ENCODE results near the gene SCD5. TPM values are rescaled to one million over a fixed set of nuclear protein-coding genes. Genes with fewer than 3 reads are reported as not detected.
A peak's percentile ranks its signal among the peaks of the same experiment; 100 is the strongest.

SCD5 gene
- total RNA-seq, 1 donor from 2014 or later, result 5.1 TPM

DNA sequence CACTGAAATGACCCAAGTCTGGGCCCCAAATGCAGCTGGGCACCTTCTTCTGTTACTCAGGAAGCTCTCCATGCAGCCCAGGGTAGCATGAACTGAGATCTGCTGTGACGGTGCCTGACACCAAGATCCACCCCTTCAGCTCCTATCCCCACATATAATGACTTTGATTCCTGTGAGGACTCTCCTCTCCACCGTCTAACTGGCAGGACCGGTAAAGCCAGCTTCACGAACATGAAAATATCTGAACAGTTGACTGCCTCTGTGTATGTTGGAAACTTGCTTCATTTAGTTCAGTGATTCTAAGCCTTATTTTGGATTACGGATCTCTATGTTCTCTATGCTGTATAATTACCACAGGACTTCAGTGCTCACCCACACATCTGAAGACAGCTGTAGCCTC lies 121.3 kb downstream of the SCD5 start:
- DNase-seq (ENCODE audit: missing footprints) (no peak), ATAC-seq (no peak)
- intact Hi-C loops (cut with DNase I), result no loop called here

DNA sequence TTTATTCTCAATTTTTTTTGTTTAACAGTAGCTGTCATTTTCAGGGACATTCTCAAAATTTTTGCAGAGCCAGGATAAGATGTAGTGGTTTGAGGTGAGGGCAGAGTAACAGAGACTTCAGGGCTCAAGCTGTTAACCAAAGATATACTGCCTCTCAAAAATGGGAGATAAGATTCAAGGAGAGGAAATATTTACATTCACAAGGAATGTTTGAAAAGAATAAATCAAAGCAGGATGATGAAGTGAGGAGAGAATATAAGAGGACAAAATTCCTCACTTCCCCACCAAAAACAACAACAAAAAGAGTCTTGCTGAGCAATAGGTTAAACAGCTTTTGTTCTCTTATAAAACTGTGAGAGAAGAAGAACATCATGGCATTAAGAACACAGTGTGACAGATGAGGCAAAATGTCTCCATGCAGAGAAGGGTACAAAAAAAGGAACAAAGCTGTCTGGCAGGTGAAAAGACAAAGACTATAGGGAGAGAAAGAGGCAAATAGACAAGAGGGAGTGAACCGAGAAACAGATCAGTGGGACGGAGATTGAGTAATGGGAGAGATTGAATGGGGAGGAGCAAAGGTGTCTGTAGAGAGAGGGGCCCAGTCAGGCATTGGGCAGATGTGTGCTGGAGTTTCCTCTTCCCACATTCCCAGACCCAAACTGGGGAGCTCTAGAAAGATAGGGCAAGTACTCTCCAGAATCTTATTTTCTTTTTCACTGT lies 130.7 kb downstream of the SCD5 start:
- DNase-seq (ENCODE audit: missing footprints) (no peak), ATAC-seq (no peak)
- intact Hi-C loops (cut with DNase I), result no loop called here

DNA sequence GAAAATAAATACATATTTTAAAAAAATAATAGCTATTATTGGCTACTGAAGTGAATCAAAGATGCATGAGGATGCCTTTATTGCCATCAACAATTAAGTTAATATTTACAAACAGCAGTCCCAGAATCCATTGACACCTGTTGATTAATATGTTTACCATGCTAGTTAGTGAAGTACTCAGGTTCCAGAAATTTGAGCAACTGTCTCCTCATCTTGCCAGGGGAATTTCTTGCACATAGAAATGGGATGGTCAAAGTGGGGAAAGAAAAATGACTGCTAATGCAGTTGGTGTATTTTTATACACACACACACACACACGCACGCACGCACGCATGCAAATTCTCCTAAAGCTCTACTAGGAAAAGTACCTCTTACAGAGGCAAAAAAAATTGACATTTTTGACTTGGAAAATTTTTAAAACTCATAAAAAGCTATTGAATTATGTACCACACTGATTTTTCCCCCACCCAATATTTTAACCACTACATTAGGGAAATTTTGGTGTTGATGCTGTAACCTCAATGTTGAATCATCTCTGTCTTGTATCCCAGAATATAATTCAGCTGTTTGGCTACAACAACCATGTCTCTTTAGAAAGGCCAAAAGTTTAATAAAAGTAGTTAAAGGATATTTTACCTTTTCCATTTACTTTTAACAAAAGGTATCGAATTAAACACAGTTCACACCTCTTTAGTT lies 131.5 kb downstream of the SCD5 start:
- intact Hi-C loops (cut with DNase I), result no loop called here
- DNase-seq (ENCODE audit: missing footprints) (no peak), ATAC-seq (no peak)

DNA sequence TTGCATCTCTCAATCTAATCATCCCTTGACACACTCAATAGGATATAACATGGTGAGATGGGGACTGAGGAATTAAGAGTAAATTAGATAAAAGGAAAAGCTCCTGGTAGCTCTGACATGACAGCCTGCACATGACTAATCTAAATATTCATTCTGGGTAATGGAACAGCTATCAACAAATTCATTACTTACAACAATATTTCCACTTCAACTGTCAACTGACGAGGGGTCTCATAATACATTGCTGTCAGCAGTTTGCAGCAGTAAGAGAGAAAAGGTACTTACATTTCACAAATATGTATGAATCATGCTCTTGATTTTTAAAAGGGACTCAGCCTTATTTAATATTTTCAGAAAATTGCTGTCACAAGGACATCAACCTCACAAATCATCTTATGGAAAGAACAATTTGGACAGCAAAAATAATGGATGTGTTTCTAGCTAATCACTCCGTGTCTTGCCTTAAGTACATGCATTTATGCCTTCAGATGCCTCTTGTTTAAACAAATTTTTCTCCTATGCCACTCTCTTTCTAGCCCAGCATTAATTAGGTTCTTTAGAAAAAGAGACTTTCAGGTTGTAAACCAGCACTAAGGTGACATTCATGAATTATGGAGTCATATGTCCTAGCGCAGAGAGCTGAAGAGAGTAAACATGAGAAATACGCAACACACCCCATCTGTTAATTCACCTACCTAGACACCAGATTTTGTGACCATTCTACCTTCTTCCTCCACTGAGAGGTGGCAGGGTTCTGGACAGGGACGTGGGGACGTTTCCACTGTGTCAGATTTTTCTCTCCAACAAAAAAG lies 137.2 kb downstream of the SCD5 start:
- DNase-seq (ENCODE audit: missing footprints) (no peak), ATAC-seq (no peak)
- intact Hi-C loops (cut with DNase I), result no loop called here

DNA sequence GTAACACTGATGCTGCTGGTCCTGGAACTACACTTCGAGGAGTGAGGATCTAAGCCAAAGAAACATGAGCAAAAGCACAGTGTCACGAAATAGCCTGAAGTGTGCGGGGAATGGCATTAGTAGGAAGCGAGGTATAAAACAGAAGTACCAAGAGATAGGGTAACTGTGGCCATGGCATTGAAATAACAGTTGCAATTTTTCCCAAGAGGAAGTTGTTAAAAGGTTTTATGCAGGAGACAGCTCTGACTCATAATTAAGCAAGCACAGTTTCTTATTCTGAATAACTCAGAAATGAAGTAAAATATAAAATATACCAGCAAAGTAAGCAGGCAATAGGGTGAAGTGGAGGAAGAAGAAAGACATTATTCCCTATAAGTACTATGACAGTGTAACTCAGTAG lies 146.5 kb downstream of the SCD5 start:
- intact Hi-C loops (cut with DNase I), result no loop called here
- DNase-seq (ENCODE audit: missing footprints) (no peak), ATAC-seq (no peak)

DNA sequence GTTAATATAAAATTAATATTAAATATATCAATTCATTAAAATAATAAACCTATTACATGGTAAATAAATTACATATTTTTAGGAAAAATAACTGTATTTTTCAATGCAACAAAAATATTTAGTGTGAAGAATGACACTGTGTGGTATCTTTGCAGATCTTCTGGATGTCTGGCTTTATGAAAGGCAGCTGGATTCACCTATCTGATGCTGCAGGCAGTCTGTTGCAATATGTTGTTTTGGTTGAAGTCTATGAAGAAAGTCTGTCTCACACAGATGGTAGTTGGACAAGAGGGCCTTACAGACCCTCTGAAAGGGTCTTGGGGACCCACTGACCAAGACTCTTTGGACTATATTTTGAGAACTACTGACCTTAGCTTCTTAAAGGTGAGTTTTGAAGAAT lies 147.7 kb downstream of the SCD5 start:
- ATAC-seq (no peak), DNase-seq (ENCODE audit: missing footprints) (no peak)
- intact Hi-C loops (cut with DNase I), result no loop called here

DNA sequence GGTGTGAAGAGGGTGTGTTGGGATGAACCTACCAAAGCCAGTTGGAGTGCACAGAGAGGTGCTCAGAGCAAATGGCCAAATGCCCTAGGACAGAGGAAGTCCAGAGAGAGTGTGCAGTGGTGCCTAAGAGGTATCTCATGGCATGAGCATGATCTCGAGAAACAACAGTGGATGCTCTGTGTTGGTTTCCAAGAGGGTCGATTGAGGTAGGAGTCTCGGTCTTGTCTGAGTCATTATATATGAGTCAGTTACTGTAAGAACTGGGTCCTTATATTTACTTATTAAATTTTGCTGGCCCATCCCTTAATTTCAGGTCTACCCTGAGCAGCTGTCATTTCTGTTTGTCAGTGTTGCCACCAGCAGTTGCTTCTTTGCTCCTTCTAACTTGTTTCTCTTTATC lies 150.2 kb downstream of the SCD5 start:
- ATAC-seq (no peak), DNase-seq (ENCODE audit: missing footprints) (no peak)
- intact Hi-C loops (cut with DNase I), result no loop called here

DNA sequence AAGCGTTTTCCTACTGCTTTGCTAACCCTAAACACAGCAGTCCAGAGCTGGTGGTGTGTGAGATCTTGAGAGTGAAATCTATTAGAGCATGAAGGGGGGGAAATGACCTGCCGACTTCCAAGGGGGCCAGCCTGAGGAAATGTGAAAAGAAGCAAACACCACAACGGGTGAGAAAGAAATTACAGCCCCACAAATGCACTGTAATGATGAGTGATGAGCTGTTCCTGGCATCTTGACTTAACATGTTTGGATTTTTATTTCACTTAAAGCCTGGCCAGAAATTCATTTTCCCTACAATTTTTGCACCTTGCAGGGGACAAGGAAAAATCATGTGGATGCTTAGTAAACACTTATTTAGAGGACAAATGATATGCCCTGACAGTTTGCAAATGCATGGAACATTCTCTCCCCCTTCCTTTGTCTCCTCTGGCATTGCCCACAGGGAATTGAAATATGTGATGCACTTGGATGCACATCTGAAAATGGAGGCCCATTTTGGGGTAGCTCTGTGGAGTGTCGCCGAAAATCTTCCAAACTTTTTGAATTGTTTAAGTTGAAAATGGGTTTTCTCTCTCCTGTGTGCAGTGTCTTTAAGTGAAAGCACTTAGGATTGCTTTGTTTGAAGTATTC lies 152.5 kb downstream of the SCD5 start:
- intact Hi-C loops (cut with DNase I), result no loop called here
- no peak for ATAC-seq

DNA sequence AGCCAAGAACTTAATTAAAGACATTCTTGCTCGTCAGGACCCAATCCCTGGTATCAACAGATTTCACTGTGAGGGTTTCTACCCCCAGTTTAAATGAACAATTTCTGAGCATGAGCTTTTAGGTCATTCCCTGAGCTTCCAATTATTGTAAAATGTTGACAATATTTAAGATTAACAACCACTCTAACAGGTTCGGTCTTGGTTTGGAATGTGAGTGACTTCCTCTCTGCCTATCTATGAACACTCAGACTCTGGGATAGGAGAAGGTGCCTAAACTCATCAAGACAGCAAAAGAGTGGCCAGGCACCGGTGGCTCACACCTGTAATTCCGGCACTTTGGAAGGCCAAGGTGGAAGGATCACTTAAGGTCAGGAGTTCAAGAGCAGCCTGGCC lies 153.9 kb downstream of the SCD5 start:
- ATAC-seq (no peak), DNase-seq (ENCODE audit: missing footprints) (no peak)
- intact Hi-C loops (cut with DNase I), result no loop called here

More for the DNA sequence above, 152.5 kb downstream of the SCD5 start:
- no peak for DNase-seq (ENCODE audit: missing footprints)

DNA sequence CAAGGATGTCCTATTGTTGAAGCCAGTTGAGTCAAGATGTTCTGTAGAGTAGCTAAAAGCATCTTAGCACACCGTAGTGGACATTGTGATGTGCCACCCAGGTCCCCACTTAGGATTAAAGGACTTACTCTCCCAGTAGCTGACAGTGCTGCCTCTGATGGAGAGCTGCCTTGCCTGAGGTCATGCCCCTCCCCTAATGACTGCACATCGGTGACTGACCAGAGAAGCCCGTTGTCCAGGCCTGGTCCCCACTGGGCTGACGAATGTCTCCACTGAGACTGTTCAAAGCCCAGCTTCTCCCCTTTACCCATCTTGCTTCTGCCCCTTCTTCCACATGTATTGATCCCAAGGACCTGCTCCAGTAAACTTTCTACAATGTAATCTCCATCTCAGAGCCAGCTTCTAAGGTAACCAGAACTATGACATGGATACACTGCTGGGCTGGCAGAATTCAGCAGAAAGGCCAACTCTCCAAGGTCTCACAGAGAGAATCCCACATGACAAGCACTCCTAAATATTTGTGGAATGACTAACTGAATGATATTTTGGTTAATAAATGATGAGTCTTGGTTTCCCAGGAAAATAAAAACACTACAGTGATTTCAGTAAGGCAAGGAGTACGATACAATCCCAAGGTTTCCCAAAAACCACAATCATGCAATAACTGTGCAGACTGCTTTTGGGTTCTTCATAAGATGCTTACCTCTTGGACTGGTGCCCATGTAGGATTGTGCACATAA lies 154.4 kb downstream of the SCD5 start:
- DNase-seq (ENCODE audit: missing footprints) (no peak), ATAC-seq (no peak)
- intact Hi-C loops (cut with DNase I), result no loop called here

DNA sequence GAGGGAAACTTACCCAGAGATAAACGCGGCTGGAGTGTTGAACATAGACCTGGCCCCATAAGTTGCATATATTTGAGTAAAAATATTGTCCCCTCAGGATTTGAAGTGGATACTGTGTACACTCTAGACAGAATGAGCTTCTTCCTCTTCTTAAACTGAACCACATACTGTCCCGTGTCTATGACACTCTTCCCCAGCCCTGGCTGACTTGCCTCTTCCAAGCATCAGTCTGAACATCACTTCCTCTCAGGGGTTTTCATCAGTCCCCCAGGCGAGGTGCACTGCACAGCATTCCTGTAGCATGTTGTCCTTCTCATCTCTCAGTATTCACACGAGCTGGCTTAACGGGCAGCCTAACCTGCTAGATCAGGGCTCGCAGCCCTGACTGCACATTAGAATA lies 156.3 kb downstream of the SCD5 start:
- no peak for DNase-seq (ENCODE audit: missing footprints)
- intact Hi-C loops (cut with DNase I), result no loop called here
- ATAC-seq, result no peak

DNA sequence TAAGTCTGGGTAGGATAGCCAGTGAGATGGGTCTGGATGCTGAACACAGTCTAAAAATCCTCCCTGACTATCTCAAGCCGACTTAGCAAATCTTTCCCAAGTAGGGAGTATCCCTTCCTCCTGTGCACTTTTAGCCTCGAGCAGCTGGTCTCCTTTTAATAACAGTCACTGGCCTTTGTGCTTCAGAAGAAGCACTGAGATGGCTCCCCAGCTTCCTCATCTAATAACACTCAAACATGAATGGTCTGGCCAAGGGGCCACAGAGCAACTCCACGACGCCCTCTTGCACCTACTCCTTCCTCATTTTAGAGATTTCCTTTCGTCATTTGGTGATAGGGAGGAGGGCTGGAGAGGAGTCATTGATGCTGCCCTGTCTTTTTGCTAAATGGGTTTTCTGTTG lies 158.1 kb downstream of the SCD5 start:
- DNase-seq (ENCODE audit: missing footprints) (no peak), ATAC-seq (no peak)
- intact Hi-C loops (cut with DNase I), result no loop called here

DNA sequence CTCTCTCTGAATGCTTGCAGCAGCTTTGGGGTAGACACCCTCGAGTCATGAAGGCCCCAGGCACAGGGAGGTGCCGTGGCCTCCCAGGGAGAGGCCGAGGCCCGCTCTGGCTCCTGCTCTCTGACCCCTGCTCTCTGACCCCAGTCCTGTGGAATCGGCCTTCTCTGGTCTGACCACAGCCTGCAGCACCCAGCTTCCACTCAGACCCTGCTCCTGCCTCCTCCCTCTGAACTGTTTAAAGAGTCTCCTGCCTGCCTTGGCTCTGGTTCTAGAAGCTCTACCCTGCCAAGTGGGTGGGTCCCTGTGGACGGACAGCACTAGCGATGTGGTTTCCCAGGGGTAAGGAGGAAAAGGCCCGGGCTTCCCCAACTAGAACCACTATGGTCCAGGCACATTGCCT lies 158.6 kb downstream of the SCD5 start:
- peak; percentile 53 for ATAC-seq

DNA sequence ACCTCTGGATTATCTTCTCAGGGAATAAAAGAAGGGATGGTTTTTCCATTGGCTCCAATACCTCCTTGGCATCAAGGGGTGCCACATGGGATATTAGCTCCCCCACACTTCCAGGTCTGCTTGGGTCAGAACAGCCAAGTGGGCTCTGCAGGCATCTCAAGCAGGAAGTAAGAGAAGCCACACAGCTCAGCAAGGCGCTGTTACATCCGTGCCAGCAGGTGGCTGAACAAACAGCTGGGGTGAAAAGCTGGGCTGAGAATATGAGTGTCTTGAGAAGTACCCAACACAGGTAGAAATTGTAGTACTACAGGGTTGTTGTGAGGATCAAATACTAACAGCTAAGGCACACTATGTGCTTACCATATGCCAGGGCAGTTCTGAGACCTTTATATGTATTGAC lies 160.1 kb downstream of the SCD5 start:
- DNase-seq (ENCODE audit: missing footprints) (no peak), ATAC-seq (no peak)
- intact Hi-C loops (cut with DNase I), result no loop called here

More for the DNA sequence above, 158.6 kb downstream of the SCD5 start:
- intact Hi-C loops (cut with DNase I), result no loop called here
- no peak for DNase-seq (ENCODE audit: missing footprints)

DNA sequence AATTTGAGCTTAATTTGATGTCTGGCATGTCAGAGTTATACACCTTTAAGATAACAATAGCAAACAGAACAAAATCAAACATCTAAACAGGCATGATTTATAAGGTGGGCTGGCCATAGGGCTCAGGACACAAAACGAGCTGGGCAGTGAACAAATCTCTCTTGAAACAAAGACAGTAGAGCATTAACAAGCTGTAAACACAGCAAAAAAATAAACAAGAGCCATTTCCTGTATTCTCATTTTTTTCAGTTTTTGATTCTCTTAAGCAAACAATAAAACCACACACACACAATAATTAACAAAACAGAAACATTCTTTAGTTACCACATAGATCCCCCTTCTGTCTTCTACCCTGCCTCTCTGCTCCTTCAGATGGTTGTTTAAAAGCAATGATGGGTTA lies 168.5 kb downstream of the SCD5 start:
- ATAC-seq (no peak), DNase-seq (ENCODE audit: missing footprints) (no peak)
- intact Hi-C loops (cut with DNase I), result no loop called here

DNA sequence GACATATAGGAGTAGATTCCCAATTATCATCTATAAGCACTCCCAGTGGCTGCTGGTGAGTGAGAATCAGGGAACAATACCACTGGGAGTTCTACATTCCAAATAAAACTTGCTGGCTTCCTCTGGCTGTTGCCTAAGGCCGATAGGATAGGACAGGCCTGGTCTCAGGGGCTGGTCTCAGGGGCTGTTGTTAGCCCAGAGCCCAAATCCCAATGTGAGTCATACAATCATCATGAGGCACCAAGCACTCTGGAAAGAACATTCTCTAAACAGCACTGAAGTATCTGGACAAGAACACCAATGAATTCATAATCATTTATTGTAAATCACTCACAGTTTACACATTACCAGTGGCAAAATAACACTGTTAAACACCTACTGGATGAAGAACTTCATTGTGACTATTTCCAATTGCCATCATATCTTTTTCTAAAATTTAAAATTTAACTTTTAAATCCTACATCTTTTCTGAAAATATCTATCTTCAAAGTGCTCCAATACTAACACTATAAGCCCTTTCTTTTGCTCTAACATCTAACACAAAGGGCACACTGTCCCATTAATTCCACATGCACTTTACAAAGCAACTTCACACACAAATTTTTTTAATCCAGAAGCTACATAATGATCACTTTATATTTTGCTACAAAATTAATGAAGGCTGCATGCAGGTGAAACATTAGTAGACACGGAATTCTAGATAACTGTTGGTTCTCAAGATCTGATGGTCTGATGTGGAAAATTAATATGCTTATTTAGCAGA lies 169.2 kb downstream of the SCD5 start:
- peak; percentile 34 for ATAC-seq

DNA sequence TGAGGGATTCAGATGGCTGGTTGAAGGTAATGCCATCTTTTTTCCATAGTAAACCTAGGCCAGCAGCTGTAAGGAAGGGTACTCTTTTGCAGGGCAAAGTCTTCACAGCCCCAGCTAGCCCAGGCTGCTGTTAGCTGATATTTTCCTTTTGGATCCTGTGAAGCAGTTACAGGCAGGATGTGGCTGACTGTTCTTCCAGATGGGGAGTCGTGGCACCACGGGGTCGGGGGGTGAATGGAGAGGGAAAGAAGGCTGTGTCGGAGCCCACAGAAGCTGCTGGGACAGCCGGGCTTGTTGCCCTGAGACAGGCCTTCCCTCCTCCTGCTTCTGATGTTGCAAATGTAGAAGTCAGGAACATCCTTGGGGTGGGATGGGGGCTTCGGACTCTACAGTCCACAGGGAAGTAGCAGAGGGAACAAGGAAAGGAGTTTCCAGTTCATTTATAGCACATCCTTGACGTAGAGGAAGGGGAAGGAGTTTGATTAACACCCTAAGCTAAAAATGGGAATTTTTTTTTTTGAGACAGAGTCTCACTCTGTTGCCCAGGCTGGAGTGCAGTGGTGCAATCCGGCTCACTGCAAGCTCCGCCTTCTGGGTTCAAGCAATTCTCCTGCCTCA lies 172.2 kb downstream of the SCD5 start:
- ATAC-seq, result peak; percentile 21
- intact Hi-C loops (cut with DNase I), result loop anchor here (10.0 kb wide), 1 partner anchor 68 kb away; no protein-coding TSS in a partner anchor
- DNase-seq (ENCODE audit: missing footprints), result no peak

More for the DNA sequence above, 169.2 kb downstream of the SCD5 start:
- no peak for DNase-seq (ENCODE audit: missing footprints)
- intact Hi-C loops (cut with DNase I), result loop anchor here (10.0 kb wide), 1 partner anchor 65 kb away; no protein-coding TSS in a partner anchor
